Loucy (cell line): ENCODE data around the gene DZIP1L.

ENCODE experiments used
- EZH2phosphoT487 ChIP-seq: fragments of 200-600 bp; IDR thresholded peaks from 2 replicates; pipeline ENCODE4 v1.6.1; 2018; ENCODE audit warnings: antibody characterized with exemption, mild to moderate bottlenecking, moderate library complexity, borderline replicate concordance
- TF ChIP-seq, protein P1 (sequence below): fragments of 200-600 bp; sonication (generic); conservative IDR thresholded peaks from 2 replicates; pipeline ENCODE4 v1.5.1; 2014; ENCODE audit warnings: mild to moderate bottlenecking, antibody characterized with exemption, low read length

DNA sequence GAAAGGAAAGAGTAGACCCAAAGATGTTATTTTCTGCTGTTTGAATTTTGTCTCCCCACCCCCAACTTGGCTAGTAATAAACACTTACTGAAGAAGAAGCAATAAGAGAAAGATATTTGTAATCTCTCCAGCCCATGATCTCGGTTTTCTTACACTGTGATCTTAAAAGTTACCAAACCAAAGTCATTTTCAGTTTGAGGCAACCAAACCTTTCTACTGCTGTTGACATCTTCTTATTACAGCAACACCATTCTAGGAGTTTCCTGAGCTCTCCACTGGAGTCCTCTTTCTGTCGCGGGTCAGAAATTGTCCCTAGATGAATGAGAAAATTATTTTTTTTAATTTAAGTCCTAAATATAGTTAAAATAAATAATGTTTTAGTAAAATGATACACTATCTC lies 83.9 kb downstream of the DZIP1L start:
- TF ChIP-seq, protein P1, sequence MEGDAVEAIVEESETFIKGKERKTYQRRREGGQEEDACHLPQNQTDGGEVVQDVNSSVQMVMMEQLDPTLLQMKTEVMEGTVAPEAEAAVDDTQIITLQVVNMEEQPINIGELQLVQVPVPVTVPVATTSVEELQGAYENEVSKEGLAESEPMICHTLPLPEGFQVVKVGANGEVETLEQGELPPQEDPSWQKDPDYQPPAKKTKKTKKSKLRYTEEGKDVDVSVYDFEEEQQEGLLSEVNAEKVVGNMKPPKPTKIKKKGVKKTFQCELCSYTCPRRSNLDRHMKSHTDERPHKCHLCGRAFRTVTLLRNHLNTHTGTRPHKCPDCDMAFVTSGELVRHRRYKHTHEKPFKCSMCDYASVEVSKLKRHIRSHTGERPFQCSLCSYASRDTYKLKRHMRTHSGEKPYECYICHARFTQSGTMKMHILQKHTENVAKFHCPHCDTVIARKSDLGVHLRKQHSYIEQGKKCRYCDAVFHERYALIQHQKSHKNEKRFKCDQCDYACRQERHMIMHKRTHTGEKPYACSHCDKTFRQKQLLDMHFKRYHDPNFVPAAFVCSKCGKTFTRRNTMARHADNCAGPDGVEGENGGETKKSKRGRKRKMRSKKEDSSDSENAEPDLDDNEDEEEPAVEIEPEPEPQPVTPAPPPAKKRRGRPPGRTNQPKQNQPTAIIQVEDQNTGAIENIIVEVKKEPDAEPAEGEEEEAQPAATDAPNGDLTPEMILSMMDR, result no peak
- no peak for TF ChIP-seq EZH2phosphoT487
